ENCODE measurements around the gene SMPD4.
"Not testable (repeated sequence)": the region's sequence is repeated elsewhere in the genome, so short reads cannot be mapped to it uniquely, and the experiment has no call there.

GRCh38 chr2:130222523-130222922 lies 41.1 kb upstream of the SMPD4 start:
- not testable (repeated sequence) for TF ChIP-seq EZH2 (IDR thresholded peaks at IDR 0.05); POLR2AphosphoS5 (IDR thresholded peaks at IDR 0.05; ENCODE audit: borderline replicate concordance, low read depth, low read length)
